ENCODE measurements around the gene TTN.

GRCh38 chr2:178764097-178764496 is 43.1 kb downstream of the TTN start:
- TF ChIP-seq POLR2A (IDR thresholded peaks at IDR 0.05) (no peak), CTCF (IDR thresholded peaks at IDR 0.05) (no peak)

Measured in testis (tissue), 2 donors.